Measurements from ENCODE around the gene KRTAP4-16.
"Not testable (repeated sequence)": the region's sequence is repeated elsewhere in the genome, so short reads cannot be mapped to it uniquely, and the experiment has no call there.

KRTAP4-16 gene

GRCh38 chr17:41076788-41077187 lies 25.2 kb downstream of the KRTAP4-16 start:
- DNase-seq (ENCODE audit: low read depth in 3 of 3) = no peak

DNA sequence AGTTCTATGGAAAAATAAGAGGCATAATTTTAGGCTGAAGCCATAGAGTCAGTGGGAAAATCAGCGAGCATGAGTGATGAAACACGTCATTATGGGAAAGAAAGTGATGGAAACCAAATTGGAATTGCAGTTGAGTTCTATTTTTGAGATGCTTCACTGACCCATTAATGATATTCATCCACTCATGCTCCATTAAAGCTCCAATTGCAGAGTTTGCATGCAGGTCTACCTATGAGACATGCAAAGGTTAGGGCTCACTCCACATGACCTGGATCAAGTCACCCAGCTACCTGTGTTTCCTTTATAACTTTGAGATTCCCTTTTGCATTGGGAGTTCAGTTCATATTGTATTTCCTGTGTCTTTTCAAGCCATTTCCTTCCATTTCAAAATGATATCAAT lies 28.3 kb downstream of the KRTAP4-16 start:
- no peak for DNase-seq (ENCODE audit: low read depth in 3 of 3)

GRCh38 chr17:41071606-41072360 lies 30.2 kb downstream of the KRTAP4-16 start:
- DNase-seq (ENCODE audit: low read depth in 3 of 3) = no peak

DNA sequence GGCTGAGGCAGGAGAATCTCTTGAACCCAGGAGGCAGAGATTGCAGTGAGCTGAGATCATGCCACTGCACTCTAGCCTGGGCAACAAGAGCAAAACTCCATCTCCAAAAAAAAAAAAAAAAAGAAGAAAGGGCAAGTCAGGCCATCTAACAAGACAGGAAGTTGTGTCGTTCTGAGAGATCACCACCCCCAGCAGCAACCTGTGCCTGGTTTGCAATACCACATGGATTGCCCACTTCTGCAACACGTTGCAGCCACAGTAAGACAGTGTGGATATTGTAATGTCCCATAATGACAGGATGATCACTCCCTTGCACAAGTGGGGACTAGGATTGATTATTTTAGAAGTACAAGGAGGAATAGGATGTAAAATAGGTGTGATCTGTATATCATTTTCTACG lies 33.0 kb downstream of the KRTAP4-16 start:
- no peak for DNase-seq (ENCODE audit: low read depth in 3 of 3)

DNA sequence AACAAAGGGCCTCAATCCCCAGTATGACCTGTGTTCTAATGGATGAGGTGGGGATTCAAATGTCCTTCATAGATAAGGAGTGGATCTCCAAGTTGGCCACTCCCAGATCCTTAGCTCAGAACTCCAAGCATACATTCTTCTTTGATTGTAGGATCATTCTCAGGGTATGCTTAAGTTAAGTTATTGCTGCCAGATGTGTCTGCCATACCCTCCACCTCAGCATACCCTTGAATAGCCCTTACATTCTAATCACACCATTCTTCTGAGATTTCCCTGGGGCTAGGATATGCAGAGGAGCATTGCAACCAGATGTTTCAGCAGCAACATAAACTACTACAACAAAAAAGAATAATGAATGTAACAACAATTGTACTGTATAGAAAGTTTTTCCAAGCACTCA lies 34.7 kb downstream of the KRTAP4-16 start:
- no peak for DNase-seq (ENCODE audit: low read depth in 3 of 3)

GRCh38 chr17:41065829-41066624 lies 36.0 kb downstream of the KRTAP4-16 start, which contains the start of gene KRTAP2-4:
TSS of gene KRTAP2-4 (minus strand) at chr17:41065879. CDS start at chr17:41065845, 34 bp downstream.
- no peak for DNase-seq (ENCODE audit: low read depth in 3 of 3)

DNA sequence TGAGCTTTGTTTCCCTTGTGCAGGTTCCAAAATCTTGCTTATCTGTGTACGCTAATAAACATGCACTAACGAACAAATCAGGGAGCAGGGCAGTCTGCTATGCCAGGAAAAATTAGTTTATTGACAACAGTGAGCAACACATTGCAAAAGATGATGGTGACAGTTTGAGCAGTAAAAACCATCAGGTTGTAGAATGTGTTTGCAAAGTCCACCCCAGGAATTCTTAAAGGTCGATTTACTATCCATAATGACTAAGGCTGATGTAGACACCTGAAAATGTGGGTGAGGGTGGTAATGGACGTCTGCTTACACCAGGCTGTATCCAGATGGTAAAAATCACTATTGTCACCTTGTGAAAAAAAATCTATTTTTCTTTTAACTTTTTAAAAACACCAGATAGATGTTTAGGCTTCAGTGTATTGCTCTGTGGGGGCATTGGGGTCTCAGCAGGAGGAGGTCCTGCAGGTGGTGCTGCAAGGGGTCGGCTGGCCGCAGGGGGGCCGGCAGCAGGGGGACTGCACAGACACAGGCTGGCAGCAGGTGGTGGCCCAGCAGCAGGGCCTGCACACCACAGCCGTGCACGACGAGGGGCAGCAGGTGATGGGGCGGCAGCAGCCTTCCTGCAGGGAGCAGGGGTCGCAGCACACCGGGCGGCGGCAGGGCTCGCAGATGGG lies 36.9 kb downstream of the KRTAP4-16 start:
- not testable (repeated sequence) for DNase-seq (ENCODE audit: low read depth in 3 of 3)

DNA sequence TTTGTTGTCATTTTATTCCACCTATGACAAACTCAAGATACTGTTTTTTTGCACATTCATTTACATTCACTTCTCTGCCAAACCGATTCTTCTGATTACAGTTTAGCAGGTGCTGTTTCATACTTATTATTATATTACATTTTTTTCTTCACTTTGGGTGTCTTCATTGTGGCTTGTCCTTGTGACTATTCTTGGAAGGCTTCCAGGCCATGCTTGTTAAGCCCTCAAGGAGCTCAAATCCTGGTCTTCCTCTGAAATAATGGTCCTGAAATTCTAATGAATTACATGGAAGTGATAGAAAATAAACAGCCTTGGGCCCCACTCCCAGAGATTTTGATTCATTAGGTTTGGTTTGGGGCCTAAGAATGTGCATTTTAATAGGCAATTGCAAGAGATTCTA lies 37.7 kb downstream of the KRTAP4-16 start:
- no peak for DNase-seq (ENCODE audit: low read depth in 3 of 3)

DNA sequence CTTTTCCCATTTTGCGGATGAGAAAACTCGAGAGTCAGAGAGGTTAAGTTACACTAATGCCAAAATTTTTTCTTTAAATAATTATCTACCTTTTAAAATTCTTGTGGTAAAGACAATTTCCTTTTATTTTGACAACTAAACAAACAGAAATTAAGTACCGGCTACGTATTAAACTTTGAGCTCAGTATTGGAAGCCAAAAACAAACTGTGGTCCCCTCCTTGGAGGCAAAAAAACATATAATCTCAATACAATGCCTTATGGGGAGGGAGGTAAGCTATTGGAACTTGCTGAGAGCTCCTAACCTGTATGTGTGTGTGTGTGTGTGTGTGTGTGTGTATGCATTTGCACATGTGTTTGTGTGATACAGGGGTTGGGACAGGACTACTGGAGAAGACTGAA lies 38.6 kb downstream of the KRTAP4-16 start:
- no peak for DNase-seq (ENCODE audit: low read depth in 3 of 3)

- no peak for DNase-seq (ENCODE audit: low read depth in 3 of 3)
These were observed 40.0 kb downstream of the KRTAP4-16 start for GRCh38 chr17:41061964-41062363.

DNA sequence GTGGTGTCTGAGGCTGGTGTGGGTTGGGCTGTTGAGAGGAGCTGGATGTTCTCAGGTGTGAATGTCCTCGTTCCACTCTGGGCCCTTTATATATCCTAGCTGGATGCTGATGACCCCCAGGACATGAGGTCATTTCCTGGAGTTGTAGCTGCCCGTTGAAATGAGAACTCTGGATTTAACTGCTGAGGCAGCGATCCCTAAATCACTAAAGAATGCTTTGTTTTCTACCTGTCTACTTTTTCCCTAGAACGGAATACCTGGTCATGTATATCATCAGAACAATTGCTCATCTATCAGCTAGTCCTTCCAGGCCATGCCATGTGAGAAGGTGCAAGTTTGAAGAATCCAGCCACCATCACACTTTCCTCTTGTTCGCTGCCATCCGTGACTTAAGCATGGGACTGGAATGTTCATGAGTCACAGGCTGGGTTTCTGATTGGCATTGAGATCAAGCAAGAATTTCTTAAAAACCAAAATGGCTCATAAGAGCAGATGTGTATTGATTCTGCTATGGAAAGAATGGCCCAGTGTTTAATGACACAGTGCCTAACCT lies 41.9 kb downstream of the KRTAP4-16 start, which contains the start of gene KRTAP2-3:
TSS of gene KRTAP2-3 (minus strand) at position 63 of the 553 bp plus-strand sequence. CDS start 64 bp downstream, outside the sequence.
- no peak for DNase-seq (ENCODE audit: low read depth in 3 of 3)

- DNase-seq (ENCODE audit: low read depth in 3 of 3) = not testable (repeated sequence)
These were observed 42.5 kb downstream of the KRTAP4-16 start for GRCh38 chr17:41059276-41060051.

GRCh38 chr17:41058741-41059140 lies 43.3 kb downstream of the KRTAP4-16 start:
- DNase-seq (ENCODE audit: low read depth in 3 of 3) = no peak

GRCh38 chr17:41057547-41057946 lies 44.5 kb downstream of the KRTAP4-16 start:
- DNase-seq (ENCODE audit: low read depth in 3 of 3) = no peak

DNA sequence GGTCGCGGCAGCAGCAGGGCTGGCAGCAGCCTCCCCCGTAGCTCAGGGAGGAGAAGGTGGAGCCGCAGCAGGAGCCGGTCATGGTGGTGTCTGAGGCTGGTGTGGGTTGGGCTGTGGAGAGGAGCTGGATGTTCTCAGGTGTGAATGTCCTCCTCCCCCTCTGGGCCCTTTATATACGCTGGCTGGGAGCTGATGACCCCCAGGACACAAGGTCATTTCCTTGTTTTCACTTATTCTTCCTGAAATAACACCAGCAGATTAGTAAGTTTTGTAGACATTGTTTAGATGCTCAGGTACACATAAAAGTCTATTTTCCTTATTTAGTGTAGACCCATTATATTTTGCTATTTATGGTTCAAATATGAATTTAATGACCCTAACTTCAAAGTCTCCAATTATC lies 46.9 kb downstream of the KRTAP4-16 start, which contains the start of gene KRTAP2-2:
TSS of gene KRTAP2-2 (minus strand) at position 101 of the 400 bp plus-strand sequence. CDS start at position 82, 19 bp downstream.
- DNase-seq (ENCODE audit: low read depth in 3 of 3) = not testable (repeated sequence)

GRCh38 chr17:41054556-41054955 lies 47.5 kb downstream of the KRTAP4-16 start:
- DNase-seq (ENCODE audit: low read depth in 3 of 3) = not testable (repeated sequence)

GRCh38 chr17:41054025-41054424 lies 48.0 kb downstream of the KRTAP4-16 start:
- DNase-seq (ENCODE audit: low read depth in 3 of 3) = no peak

DNA sequence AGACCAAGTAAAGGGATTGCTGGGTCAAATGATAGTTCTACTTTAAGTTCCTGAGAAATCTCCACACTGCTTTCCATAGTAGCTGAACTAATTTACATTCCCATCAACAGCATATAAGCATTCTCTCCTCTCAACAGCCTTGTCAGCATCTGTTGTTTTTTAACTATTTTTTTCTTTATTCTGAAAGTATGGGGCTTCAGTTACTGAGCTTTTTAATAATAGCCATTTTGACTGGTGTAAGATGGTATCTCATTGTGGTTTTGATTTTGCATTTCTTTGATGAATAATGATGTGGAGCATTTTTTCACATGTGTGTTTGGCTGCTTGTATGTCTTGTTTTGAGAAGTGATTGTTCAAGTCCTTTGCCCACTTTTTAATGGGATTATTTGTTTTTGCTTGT lies 49.4 kb downstream of the KRTAP4-16 start:
- no peak for DNase-seq (ENCODE audit: low read depth in 3 of 3)

All from stimulated activated CD4-positive, alpha-beta T cell treated with anti-CD3 and anti-CD28 coated beads, TNF-alpha, amount 100 ng/mL, for 24 hours (primary cell).